C4-2B (cell line): ENCODE results near the gene KRTAP13-2.

Experiments
- CTCF ChIP-seq: fragments of 450-650 bp; conservative IDR thresholded peaks from 2 replicates; pipeline ENCODE4 v1.5.1; 2017; ENCODE audit warnings: mild to moderate bottlenecking
- ZFX ChIP-seq: fragments of 450-650 bp; IDR thresholded peaks from 2 replicates; pipeline ENCODE4 v1.6.1; 2017

GRCh38 chr21:30391492-30392025 lies 19.5 kb upstream of the KRTAP13-2 start:
- TF ChIP-seq CTCF = no peak
- TF ChIP-seq ZFX = no peak
